ENCODE results near the gene C2orf69.

DNA sequence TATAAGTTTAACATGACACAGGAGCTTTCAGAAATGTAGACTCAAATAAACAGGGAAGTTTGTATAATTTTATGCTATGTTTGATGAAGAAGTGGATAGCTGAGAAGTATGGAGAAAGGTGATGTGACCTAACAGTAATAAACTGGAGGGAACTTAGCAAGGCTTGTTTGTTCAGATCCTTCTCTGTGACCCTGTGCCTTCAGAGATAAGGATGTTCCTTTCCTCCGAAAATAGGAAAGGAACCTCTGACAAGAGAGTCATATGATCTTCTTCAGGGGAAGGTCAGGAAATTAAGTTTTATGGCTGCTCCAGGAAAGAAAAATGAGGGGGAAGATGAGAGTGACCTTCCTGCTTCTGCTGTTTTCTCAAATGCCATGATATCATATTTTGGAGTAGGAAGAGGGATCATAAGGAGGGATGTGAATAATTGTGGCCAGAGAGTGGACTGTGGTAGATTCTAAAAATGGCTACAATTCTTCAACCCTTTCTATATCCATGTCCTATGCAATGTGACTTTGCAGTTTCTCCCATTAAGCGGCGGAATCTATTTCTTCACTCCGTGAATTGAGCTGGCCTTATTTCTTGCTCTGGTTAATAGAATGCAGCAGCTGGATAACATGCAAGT is 8.5 kb upstream of the C2orf69 start:
- TF ChIP-seq, protein P1, sequence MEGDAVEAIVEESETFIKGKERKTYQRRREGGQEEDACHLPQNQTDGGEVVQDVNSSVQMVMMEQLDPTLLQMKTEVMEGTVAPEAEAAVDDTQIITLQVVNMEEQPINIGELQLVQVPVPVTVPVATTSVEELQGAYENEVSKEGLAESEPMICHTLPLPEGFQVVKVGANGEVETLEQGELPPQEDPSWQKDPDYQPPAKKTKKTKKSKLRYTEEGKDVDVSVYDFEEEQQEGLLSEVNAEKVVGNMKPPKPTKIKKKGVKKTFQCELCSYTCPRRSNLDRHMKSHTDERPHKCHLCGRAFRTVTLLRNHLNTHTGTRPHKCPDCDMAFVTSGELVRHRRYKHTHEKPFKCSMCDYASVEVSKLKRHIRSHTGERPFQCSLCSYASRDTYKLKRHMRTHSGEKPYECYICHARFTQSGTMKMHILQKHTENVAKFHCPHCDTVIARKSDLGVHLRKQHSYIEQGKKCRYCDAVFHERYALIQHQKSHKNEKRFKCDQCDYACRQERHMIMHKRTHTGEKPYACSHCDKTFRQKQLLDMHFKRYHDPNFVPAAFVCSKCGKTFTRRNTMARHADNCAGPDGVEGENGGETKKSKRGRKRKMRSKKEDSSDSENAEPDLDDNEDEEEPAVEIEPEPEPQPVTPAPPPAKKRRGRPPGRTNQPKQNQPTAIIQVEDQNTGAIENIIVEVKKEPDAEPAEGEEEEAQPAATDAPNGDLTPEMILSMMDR (IDR thresholded peaks at IDR 0.05): no peak
- no peak for TF ChIP-seq POLR2A (IDR thresholded peaks at IDR 0.05)

Data from ovary (tissue), 3 donors.